Measurements from ENCODE around the gene ADGRF3.
"Not testable (repeated sequence)": the region's sequence is repeated elsewhere in the genome, so short reads cannot be mapped to it uniquely, and the experiment has no call there.

Gene ADGRF3

DNA sequence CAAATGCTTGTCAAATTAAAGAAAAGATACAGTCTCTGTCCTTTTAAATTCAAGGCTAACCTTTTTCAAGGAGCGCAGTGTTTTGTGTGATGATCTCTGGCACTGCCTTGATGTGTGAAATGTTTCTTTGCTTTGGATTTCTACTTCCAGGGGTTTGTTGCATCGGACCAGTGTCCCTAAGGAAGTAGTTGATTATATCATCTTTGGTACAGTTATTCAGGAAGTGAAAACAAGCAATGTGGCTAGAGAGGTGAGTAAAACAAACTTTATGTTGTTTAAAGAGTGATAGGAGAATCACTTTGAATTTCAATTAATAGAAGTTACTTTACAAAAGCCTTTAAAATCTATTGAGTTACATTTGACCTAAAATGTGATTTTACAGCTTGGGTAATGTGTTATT is 73.1 kb downstream of the ADGRF3 start:
- DNase-seq (ENCODE audit: extremely low read depth, low read depth), result no peak
- TF ChIP-seq, protein P1, sequence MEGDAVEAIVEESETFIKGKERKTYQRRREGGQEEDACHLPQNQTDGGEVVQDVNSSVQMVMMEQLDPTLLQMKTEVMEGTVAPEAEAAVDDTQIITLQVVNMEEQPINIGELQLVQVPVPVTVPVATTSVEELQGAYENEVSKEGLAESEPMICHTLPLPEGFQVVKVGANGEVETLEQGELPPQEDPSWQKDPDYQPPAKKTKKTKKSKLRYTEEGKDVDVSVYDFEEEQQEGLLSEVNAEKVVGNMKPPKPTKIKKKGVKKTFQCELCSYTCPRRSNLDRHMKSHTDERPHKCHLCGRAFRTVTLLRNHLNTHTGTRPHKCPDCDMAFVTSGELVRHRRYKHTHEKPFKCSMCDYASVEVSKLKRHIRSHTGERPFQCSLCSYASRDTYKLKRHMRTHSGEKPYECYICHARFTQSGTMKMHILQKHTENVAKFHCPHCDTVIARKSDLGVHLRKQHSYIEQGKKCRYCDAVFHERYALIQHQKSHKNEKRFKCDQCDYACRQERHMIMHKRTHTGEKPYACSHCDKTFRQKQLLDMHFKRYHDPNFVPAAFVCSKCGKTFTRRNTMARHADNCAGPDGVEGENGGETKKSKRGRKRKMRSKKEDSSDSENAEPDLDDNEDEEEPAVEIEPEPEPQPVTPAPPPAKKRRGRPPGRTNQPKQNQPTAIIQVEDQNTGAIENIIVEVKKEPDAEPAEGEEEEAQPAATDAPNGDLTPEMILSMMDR (IDR thresholded peaks at IDR 0.05; ENCODE audit: low read depth, low read length), result no peak

DNA sequence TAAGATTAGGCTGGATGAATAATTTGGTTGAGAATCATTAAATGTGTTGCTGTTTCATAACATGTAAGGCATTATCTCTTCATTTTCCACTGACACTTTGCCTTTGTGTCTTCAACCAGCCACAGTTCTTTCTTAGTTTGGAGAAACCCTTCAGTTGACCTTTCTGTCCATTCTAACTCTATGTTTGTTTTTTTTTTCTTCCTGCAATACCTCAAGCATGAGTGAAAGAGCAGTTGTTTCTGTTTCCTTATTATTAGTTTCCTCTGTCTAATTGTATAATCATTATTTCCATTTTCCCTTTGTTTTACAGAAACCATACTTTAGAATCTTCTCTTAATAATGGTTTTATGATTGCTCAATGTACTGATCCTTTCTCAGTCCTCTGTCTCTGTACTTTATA is 76.2 kb downstream of the ADGRF3 start:
- no peak for DNase-seq (ENCODE audit: extremely low read depth, low read depth)
- TF ChIP-seq, protein P1 (IDR thresholded peaks at IDR 0.05; ENCODE audit: low read depth, low read length), result no peak

DNA sequence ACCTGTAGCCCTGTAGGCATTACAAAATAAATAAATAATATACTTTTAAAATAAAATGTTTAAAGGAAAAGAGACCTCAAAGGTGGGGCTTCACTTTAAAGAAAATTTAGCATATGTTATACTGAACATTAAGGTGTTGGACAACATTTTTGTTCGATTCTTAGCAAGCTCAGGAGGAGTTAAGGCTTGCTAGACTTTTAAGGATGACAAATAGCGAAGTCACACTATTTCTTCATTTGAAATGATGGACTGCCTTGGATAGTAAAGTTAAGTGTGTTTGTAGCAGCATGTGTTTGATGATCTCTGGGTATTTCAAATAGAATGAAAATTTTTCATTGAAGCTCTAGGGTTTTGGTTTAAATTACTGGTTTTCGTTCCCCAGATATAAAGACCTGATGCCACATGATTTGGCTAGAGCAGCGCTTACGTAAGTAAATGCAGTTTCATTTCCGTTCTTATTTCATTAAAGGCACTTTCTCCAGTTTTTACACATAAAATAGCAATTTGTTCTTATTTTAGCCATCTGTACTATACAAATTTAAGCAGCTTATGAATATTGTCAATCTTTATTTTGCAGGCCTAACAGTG is 76.9 kb downstream of the ADGRF3 start:
- TF ChIP-seq, protein P1 (IDR thresholded peaks at IDR 0.05; ENCODE audit: low read depth, low read length), result no peak
- no peak for DNase-seq (ENCODE audit: extremely low read depth, low read depth)

DNA sequence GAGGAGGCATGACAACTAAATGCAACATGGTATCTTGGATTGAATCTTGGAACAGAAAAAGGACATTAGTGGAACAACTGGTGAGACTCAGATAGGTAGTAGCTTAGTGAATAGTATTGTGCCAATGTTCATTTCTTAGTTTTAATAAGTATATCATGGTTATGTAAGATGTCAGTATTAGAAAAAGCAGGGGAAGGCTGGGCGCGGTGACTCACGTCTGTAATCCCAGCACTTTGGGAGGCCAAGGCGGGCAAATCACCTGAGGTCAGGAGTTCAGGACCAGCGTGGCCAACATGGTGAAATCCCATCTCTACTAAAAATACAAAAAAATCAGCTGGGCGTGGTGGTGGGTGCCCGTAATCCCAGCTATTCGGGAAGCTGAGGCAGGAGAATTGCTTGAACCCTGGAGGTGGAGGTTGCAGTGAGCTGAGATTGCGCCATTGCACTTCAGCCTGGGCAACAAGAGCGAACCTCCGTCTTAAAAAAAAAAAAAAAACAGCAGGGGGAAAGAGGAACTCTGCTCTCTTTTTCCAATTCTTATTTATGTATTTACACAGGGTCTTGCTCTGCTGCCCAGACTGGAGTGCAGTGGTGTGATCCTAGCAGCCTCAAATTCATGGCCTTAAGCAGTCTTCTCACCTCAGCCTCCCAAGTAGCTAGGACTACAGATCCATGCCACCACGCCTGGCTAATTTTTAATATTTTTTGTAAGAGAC is 77.8 kb downstream of the ADGRF3 start:
- not testable (repeated sequence) for DNase-seq (ENCODE audit: extremely low read depth, low read depth)

DNA sequence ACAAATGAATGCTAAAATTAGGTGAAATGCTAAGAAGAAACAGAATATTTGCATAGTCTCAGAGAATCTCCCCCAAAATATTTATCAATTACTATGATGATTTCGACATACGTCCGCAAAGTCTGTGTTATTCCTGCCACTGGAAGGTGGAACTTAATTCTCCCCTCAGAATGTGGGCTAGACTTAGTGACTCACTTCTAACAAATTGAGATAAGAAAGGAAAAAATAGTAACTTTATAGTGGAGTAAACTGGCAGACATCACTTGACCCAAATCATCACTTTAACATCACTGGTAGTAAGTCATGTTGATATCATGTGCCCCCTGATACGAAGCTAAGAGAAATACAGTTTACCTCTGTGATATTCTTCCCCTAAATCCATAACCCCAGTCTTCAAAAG is 78.4 kb downstream of the ADGRF3 start:
- TF ChIP-seq, protein P1 (IDR thresholded peaks at IDR 0.05; ENCODE audit: low read depth, low read length), result no peak
- DNase-seq (ENCODE audit: extremely low read depth, low read depth), result no peak

DNA sequence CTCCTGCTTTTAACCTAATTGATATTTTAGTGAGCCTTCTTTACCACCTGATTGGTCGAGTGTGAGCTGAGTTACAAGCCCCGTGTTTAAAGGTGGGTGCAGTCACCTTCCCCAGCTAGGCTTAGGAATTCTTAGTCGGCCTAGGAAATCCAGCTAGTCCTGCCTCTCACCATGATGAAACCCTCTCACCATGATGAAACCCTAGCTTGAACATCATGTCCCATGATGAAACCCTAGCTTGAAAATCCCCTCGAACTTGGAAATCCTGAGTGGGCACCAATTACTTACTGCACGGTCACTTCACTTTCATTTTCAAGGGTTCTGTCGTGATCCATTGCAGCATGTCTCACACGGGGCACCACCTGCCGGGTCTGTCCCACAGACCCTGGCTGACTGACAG is 87.8 kb downstream of the ADGRF3 start:
- DNase-seq (ENCODE audit: extremely low read depth, low read depth), result not testable (repeated sequence)

Measured in AG09319 (cell line).